Adrenal gland (tissue), 12 donors: ENCODE measurements around the gene GFRA1. TPM values are rescaled to one million over a fixed set of nuclear protein-coding genes. Genes with fewer than 3 reads are reported as not detected.
A peak's percentile ranks its signal among the peaks of the same experiment; 100 is the strongest.

Experiments used
- DNase-seq, 7 donors: peaks; one replicate each; pipeline ENCODE4 v3.0.0-alpha.2; 2019 to 2020
- H3K27ac ChIP-seq, 5 donors: fragments of 200-600 bp; sonication (generic) in 4 of 5; 1 replicate in 3 of 5; 2 replicates in 2 of 5; pipeline versions ENCODE4 v1.5.1 to v1.8.0; 2016 to 2020; ENCODE audit warnings: mild to moderate bottlenecking in 1 of 5
- H3K27me3 ChIP-seq: fragments of 200-600 bp; 2 replicates; pipeline ENCODE4 v1.8.0; 2021
- H3K36me3 ChIP-seq, 2 donors: fragments of 200-600 bp; replicated peaks in 1 of 2; 1 replicate in 1 of 2; 2 replicates in 1 of 2; pipeline versions ENCODE4 v1.5.1 to v1.8.0; 2018 to 2022
- H3K4me1 ChIP-seq, 2 donors: fragments of 200-600 bp; replicated peaks in 1 of 2; 1 replicate in 1 of 2; 2 replicates in 1 of 2; pipeline versions ENCODE4 v1.5.1 to v1.8.0; 2018 to 2021
- H3K4me3 ChIP-seq, 4 donors: fragments of 200-600 bp; sonication (generic) in 3 of 4; one replicate each; pipeline ENCODE4 v1.5.1; 2016 to 2018
- H3K9me3 ChIP-seq, 3 donors: fragments of 200-600 bp; sonication (generic) in 1 of 3; replicated peaks in 1 of 3; 1 replicate in 2 of 3; 2 replicates in 1 of 3; pipeline versions ENCODE4 v1.5.1 to v1.8.0; 2016 to 2021
- CTCF ChIP-seq, 6 experiments: fragments of 450-650 bp in 4 of 6; fragments of 200-600 bp in 2 of 6; sonication (generic) in 1 of 6; IDR thresholded peaks; 1 replicate in 5 of 6; 2 replicates in 1 of 6; pipeline versions ENCODE4 v1.5.1 to v1.8.0; 2016 to 2021; ENCODE audit warnings: antibody characterized with exemption in 6 of 6, mild to moderate bottlenecking in 2 of 6, moderate library complexity in 1 of 6
- POLR2A ChIP-seq, 2 donors: fragments of 450-650 bp; IDR thresholded peaks; one replicate each; pipeline ENCODE4 v1.6.1; 2017; ENCODE audit warnings: antibody characterized with exemption in 2 of 2, mild to moderate bottlenecking in 2 of 2, moderate library complexity in 1 of 2
- WGBS, 4 donors: extraction: QIAGEN DNeasy Blood & Tissue Kit in 2 of 4; methylation state at CpG; one replicate each; pipeline versions ENCODE4 v1.1.5 to v1.1.7; 2013 to 2017; 5-methylcytosine and 5-hydroxymethylcytosine counted together
- intact Hi-C, 2 donors: fragments of 100-400 bp; cut with DNase I; formaldehyde crosslinking; loops; one replicate each; pipeline versions ENCODE4 v1.14.1 to v1.15.0; 2022 to 2023
- polyA plus RNA-seq, 3 donors: library from polyadenylated mRNA; stranded (reverse); fragments of 200-250 nt in 2 of 3; fragments of 350-450 nt in 1 of 3; fragmentation: Illumina TruSeq in 1 of 3; extraction: RNeasy Lipid Tissue Mini Kit (QIAGEN cat#74804) in 1 of 3; gene quantifications; one replicate each; pipeline ENCODE4 v1.2.3, GENCODE V29; 2013 to 2014
- total RNA-seq, 9 donors: library from RNA; depleted of rRNA in 4 of 9; stranded (reverse); fragments of >200 nt in 4 of 9; fragments of 120-200 nt in 1 of 9; fragmentation: NEBNext Ultra II Directional in 1 of 9; extraction: Animal tissue kit (Norgen Biotek cat#: 25700) in 1 of 9; gene quantifications; one replicate each; pipeline versions ENCODE4 v1.1.0 to v1.2.4, GENCODE V29; 2013 to 2023
- donor health status: healthy with polysubstance abuse.
- donor health status: Bipolar disorder and iron deficiency.
- donor health status: DM: yes; HTN: yes; CAD: no.
- donor health status: DM: no; HTN: no; CAD: no.
- donor health status: DM: no; HTN: no; CAD: no.
- donor health status: DM: yes; HTN: yes; CAD: no.

Gene GFRA1
- total and polyA plus RNA-seq, 12 donors: 0.61 to 12.9 (median 2.6) TPM

GRCh38 chr10:116111483-116112095 lies 161.4 kb downstream of the GFRA1 start:
- H3K4me3 ChIP-seq: no peak overlapping the region
- intact Hi-C loops: no loop called here
- no peaks in the 10 kb centered on the region for H3K9me3 ChIP-seq
- H3K27ac ChIP-seq: no peak overlapping the region
- WGBS, 4 donors: 78 to 91% (median 83%) methylated on average over 7 to 11 of the region's 11 CpGs
- TF ChIP-seq POLR2A (IDR thresholded peaks at IDR 0.05) (no peak), CTCF (IDR thresholded peaks at IDR 0.05) (no peak)
- no peaks in the 10 kb centered on the region for H3K27me3 ChIP-seq
- no peaks in the 10 kb centered on the region for H3K36me3 ChIP-seq
- DNase-seq: peak in 1 of 7 donors; percentile 20
- no peaks in the 10 kb centered on the region for H3K4me1 ChIP-seq

- H3K27ac ChIP-seq: no peak overlapping the region
- H3K27me3 ChIP-seq: no peaks in the 10 kb centered on the region
- TF ChIP-seq POLR2A (IDR thresholded peaks at IDR 0.05): no peak
- TF ChIP-seq CTCF (IDR thresholded peaks at IDR 0.05): no peak
- no peaks in the 10 kb centered on the region for H3K36me3 ChIP-seq
- WGBS, 4 donors: 73 to 94% (median 81%) methylated on average over 4 of the region's 4 CpGs
- intact Hi-C loops: no loop called here
- DNase-seq: peak in 1 of 7 donors; percentile 23
- no peaks in the 10 kb centered on the region for H3K4me1 ChIP-seq
- no peak overlapping the region for H3K4me3 ChIP-seq
- H3K9me3 ChIP-seq: no peaks in the 10 kb centered on the region
Observed at GRCh38 chr10:116110736-116111135, 162.3 kb downstream of the GFRA1 start.

GRCh38 chr10:116109881-116110280 lies 163.1 kb downstream of the GFRA1 start:
- Histone ChIP-seq H3K9me3 (no peaks in the 10 kb centered on the region), H3K27ac (no peak overlapping the region), H3K27me3 (no peaks in the 10 kb centered on the region), H3K4me3 (no peak overlapping the region), H3K36me3 (no peaks in the 10 kb centered on the region), H3K4me1 (no peaks in the 10 kb centered on the region)
- intact Hi-C loops: no loop called here
- no peak for TF ChIP-seq CTCF (IDR thresholded peaks at IDR 0.05)
- peak in 1 of 7 donors; percentile 41 for DNase-seq
- WGBS, 4 donors: 91 to 94% (median 93%) methylated on average over 2 of the region's 2 CpGs; no CpG with 5 or more reads in 1 of the 4 donors

- no peaks in the 10 kb centered on the region for H3K9me3 ChIP-seq
- H3K27ac ChIP-seq: no peak overlapping the region
- no peak overlapping the region for H3K4me3 ChIP-seq
- H3K36me3 ChIP-seq: no peaks in the 10 kb centered on the region
- TF ChIP-seq POLR2A (IDR thresholded peaks at IDR 0.05) (no peak), CTCF (IDR thresholded peaks at IDR 0.05) (no peak)
- DNase-seq: peak in 1 of 7 donors; percentile 13
- 87 to 93% (median 89%) methylated on average over 2 to 8 of the region's 8 CpGs for WGBS, 4 donors
- H3K27me3 ChIP-seq: no peaks in the 10 kb centered on the region
- H3K4me1 ChIP-seq: no peaks in the 10 kb centered on the region
- intact Hi-C loops: no loop called here
Observed at GRCh38 chr10:116109481-116109880, 163.5 kb downstream of the GFRA1 start.
